Ovary (tissue), 9 donors: ENCODE results near the gene PAGR1. TPM values are rescaled to one million over a fixed set of nuclear protein-coding genes. Genes with fewer than 3 reads are reported as not detected.

Source experiments
- DNase-seq, 5 donors: peaks; one replicate each; pipeline ENCODE4 v3.0.0-alpha.2; 2019 to 2020
- H3K27ac ChIP-seq, 2 donors: fragments of 200-600 bp; one replicate each; pipeline versions ENCODE4 v1.5.1 to v1.8.0; 2019 to 2022
- H3K27me3 ChIP-seq: fragments of 200-600 bp; one replicate; pipeline ENCODE4 v1.8.0; 2022
- H3K36me3 ChIP-seq: fragments of 200-600 bp; sonication (generic); one replicate; pipeline ENCODE4 v1.5.1; 2019
- H3K4me1 ChIP-seq: one replicate; pipeline ENCODE4 v1.8.1; 2013; ENCODE audit warnings: mild to moderate bottlenecking, moderate library complexity; ENCODE audit not compliant: insufficient read depth
- H3K4me3 ChIP-seq: fragments of 200-600 bp; sonication (generic); one replicate; pipeline ENCODE4 v1.5.1; 2017
- H3K9me3 ChIP-seq, 2 donors: fragments of 200-600 bp in 1 of 2; sonication (generic) in 1 of 2; one replicate each; pipeline versions ENCODE4 v1.5.1 to v1.8.1; 2013 to 2019; ENCODE audit warnings: mild to moderate bottlenecking in 1 of 2, moderate library complexity in 1 of 2
- CTCF ChIP-seq, 3 donors: fragments of 450-650 bp in 2 of 3; fragments of 200-600 bp in 1 of 3; IDR thresholded peaks; one replicate each; pipeline versions ENCODE4 v1.5.1 to v1.8.0; 2016 to 2022; ENCODE audit warnings: antibody characterized with exemption in 3 of 3, mild to moderate bottlenecking in 1 of 3
- EP300 ChIP-seq: sonication (generic); formaldehyde crosslinking; IDR thresholded peaks from one replicate; pipeline ENCODE4 v1.6.1; 2017; ENCODE audit warnings: antibody characterized with exemption
- POLR2A ChIP-seq: fragments of 450-650 bp; IDR thresholded peaks from one replicate; pipeline ENCODE4 v1.6.1; 2017; ENCODE audit warnings: antibody characterized with exemption, mild to moderate bottlenecking, moderate library complexity
- WGBS, 3 donors: extraction: QIAGEN DNeasy Blood & Tissue Kit in 1 of 3; methylation state at CpG; one replicate each; pipeline versions ENCODE4 v1.1.5 to v1.1.7; 2013 to 2017; 5-methylcytosine and 5-hydroxymethylcytosine counted together
- intact Hi-C, 4 donors: fragments of 100-400 bp; cut with DNase I; formaldehyde crosslinking; loops; one replicate each; pipeline versions ENCODE4 v1.11.0 to v1.15.1; 2022 to 2023
- polyA plus RNA-seq, 2 donors: library from polyadenylated mRNA; stranded (reverse); fragments of 200-250 nt in 1 of 2; fragments of 350-450 nt in 1 of 2; fragmentation: Illumina TruSeq in 1 of 2; extraction: RNeasy Lipid Tissue Mini Kit (QIAGEN cat#74804) in 1 of 2; gene quantifications; one replicate each; pipeline ENCODE4 v1.2.3, GENCODE V29; 2013 to 2014
- total RNA-seq, 7 donors: library from RNA; depleted of rRNA in 2 of 7; stranded (reverse); fragments of >200 nt in 2 of 7; fragmentation: NEBNext Ultra II Directional in 3 of 7; extraction: Animal tissue kit (Norgen Biotek cat#: 25700) in 3 of 7; gene quantifications; one replicate each; pipeline versions ENCODE4 v1.1.0 to v1.2.4, GENCODE V29; 2016 to 2023
- donor health status: DM: no; HTN: no; CAD: no; lungs with moderate emphysema.
- donor health status: DM: no; HTN: no; CAD: no.
- donor health status: Bipolar disorder and iron deficiency.
- donor health status: DM: yes; HTN: yes; CAD: no.
- donor health status: DM: no; HTN: no; CAD: no.
- donor health status: DM: yes; HTN: yes; CAD: no.

The PAGR1 gene
- total and polyA plus RNA-seq, 9 donors, result 13.9 to 83.6 (median 63.3) TPM

DNA sequence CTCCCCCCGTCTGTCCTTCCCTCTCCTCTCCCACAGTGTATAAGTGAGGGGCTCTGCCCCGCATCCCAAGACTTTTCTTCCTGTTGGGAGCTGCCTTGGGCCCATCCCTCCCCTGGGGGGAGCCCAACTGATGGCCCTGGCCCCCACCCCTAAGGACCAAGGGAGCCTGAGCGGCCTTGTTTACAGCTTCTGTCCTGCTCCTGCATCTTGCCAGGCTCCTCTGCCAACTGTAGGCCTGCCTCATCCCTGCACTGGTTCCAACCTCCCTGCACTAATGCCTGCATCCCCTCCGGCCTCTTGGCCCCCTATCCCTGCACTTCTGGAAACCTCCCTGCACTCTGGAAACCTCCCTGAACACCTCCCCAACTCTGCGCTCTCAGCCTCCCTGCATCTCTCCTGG is 1.4 kb upstream of the PAGR1 start:
- H3K36me3 ChIP-seq, result no peaks in the 10 kb centered on the region
- DNase-seq, result peak in 3 of 5 donors; percentile 32 to 50 (median 49)
- no peaks in the 10 kb centered on the region for H3K9me3 ChIP-seq
- intact Hi-C loops, result loop anchor here in 3 of 4 donors (2.0 to 5.0 kb wide), 4 partner anchors 24 to 193 kb away; partner anchors contain the start of gene KIF22 (in 1 of the 3)
- 63 to 82% (median 72%) methylated on average over 5 of the region's 5 CpGs for WGBS, 3 donors
- H3K27ac ChIP-seq, result peak overlapping the region in 1 of 2 donors; percentile 89
- H3K4me1 ChIP-seq, result peaks cover 30% of the 10 kb centered on the region
- no peaks in the 10 kb centered on the region for H3K27me3 ChIP-seq
- TF ChIP-seq CTCF (IDR thresholded peaks at IDR 0.05), result no peak
- no peak for TF ChIP-seq EP300
- TF ChIP-seq POLR2A, result no peak
- H3K4me3 ChIP-seq, result no peak overlapping the region

DNA sequence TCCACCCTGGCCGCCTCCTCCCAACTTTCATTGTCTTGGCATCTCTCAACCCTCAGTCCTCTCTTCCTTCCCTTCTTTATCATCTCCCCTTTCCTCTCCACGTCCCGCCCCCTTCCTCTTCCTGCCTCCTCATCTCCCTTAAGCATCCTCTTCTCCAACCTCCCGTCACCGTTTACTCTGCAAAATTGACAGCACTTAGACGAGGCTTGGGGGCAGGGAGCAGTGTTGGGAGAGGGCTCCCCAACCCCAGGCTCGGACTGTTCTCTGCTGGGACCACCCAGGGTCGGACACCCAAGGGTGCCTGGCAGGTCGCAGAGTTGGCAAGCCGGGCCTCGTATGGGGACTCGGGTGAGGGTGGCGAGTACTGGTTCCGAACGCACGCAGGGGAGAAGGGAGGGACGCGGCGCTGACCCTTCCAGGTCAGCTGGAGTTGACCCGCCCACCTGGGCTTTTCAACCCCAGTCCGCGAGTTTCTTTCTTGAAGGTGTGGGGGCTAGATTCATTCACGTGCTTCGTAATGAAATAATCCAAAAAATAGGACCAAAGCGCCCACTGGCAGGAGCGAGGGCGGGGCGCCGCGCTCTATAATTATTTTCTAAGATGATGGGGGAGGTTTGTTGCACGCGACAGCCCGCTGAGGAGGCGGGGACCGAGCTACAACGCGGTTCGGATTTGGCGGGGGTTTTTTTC is 775 bp upstream of the PAGR1 start:
- TF ChIP-seq EP300 (no peak), POLR2A (no peak), CTCF (IDR thresholded peaks at IDR 0.05) (no peak)
- peak; percentile 55 to 72 (median 70) for DNase-seq
- peak overlapping the region; percentile 57 to 98 for H3K27ac ChIP-seq
- intact Hi-C loops, result loop anchor here in 1 of 4 donors (2.0 kb wide), 1 partner anchor 24 kb away; the partner anchor contains the start of gene KIF22
- no peaks in the 10 kb centered on the region for H3K9me3 ChIP-seq
- no peaks in the 10 kb centered on the region for H3K36me3 ChIP-seq
- H3K4me3 ChIP-seq, result peak overlapping the region; percentile 95
- peaks cover 29% of the 10 kb centered on the region for H3K4me1 ChIP-seq
- WGBS, 3 donors, result 4 to 5% (median 5%) methylated on average over 39 of the region's 39 CpGs
- no peaks in the 10 kb centered on the region for H3K27me3 ChIP-seq

DNA sequence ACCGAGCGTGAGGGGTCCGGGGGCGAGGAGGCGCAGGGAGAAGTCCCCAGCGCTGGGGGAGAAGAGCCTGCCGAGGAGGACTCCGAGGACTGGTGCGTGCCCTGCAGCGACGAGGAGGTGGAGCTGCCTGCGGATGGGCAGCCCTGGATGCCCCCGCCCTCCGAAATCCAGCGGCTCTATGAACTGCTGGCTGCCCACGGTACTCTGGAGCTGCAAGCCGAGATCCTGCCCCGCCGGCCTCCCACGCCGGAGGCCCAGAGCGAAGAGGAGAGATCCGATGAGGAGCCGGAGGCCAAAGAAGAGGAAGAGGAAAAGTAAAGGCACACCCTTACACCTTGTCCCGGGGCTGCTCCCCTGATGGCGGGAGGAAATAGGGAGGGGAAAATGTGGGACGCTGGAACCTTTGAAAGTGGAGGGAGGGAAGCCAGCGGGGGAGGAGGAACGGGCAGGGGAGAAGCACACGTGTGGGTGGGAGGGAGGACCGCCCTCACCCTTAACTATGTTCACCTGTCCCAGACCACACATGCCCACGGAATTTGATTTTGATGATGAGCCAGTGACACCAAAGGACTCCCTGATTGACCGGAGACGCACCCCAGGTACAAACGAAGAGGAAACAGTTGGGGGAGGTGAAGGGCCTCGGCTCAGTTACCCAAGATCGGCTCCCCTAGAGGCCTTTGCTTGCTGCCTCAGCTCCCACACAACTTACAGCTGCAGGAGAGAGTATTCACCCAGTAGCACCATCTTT is 916 bp downstream of the PAGR1 start:
- peaks cover 24% of the 10 kb centered on the region for H3K4me1 ChIP-seq
- peak overlapping the region; percentile 95 for H3K4me3 ChIP-seq
- peak overlapping the region; percentile 89 to 98 for H3K27ac ChIP-seq
- H3K36me3 ChIP-seq, result no peaks in the 10 kb centered on the region
- TF ChIP-seq EP300 (no peak), CTCF (IDR thresholded peaks at IDR 0.05) (no peak), POLR2A (no peak)
- WGBS, 3 donors, result 2 to 3% (median 3%) methylated on average over 37 of the region's 37 CpGs
- intact Hi-C loops, result no loop called here
- DNase-seq, result peak; percentile 63 to 77 (median 72)
- no peaks in the 10 kb centered on the region for H3K27me3 ChIP-seq
- H3K9me3 ChIP-seq, result no peaks in the 10 kb centered on the region

DNA sequence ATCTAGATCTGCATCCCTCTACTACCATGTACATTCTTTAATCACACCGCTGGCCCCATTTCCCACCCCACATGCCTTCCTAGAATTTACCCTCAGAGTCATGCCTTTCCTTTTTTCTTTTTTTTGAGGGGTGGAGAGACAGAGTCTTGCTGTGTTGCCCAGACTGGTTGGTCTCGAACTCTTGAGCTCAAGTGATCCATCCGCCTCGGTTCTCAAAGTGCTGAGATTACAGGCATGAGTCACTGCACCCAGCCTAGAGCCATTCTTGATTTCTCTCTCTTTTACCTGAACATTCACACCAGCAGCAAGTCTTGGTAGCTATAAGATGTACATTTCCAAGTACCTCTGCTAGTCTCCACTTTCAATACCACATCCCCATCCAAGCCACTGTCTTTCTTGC is 2.1 kb downstream of the PAGR1 start:
- no peak overlapping the region for H3K4me3 ChIP-seq
- no peak for DNase-seq
- H3K4me1 ChIP-seq, result peaks cover 25% of the 10 kb centered on the region
- no peak for TF ChIP-seq EP300
- no peak for TF ChIP-seq CTCF (IDR thresholded peaks at IDR 0.05)
- no peak for TF ChIP-seq POLR2A
- H3K27me3 ChIP-seq, result no peaks in the 10 kb centered on the region
- intact Hi-C loops, result no loop called here
- no peaks in the 10 kb centered on the region for H3K36me3 ChIP-seq
- no peaks in the 10 kb centered on the region for H3K9me3 ChIP-seq
- WGBS, 3 donors, result 77 to 85% (median 79%) methylated on average over 4 of the region's 4 CpGs
- H3K27ac ChIP-seq, result no peak overlapping the region
